GM19328 (cell line): ENCODE results near the gene STYXL2.

Experiments used
- ATAC-seq: cut with Tn5 transposase; IDR thresholded peaks from one replicate; pipeline ENCODE4 v1.9.1; 2021; ENCODE audit warnings: mild to moderate bottlenecking, moderate library complexity; ENCODE audit not compliant: unreplicated experiment

STYXL2 gene

GRCh38 chr1:167105271-167106118, 11.6 kb downstream of the STYXL2 start:
- ATAC-seq, result no peak

DNA sequence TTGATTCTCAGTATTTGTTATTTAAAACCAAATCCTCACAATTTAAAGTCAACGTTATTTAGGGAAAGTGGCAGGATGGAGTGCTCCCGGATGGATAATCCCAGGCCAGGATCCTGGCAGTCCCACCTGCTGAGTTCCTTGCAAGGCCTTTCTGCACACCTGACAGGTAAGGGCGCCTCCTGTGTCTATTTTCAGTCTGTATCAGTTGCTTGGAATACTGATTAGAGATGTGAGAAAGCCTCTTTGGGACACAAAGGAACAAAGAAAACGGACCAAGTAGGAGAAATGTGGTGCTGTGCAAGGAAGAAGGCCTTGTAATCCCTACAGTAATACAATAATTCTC, 12.2 kb downstream of the STYXL2 start:
- ATAC-seq, result no peak

DNA sequence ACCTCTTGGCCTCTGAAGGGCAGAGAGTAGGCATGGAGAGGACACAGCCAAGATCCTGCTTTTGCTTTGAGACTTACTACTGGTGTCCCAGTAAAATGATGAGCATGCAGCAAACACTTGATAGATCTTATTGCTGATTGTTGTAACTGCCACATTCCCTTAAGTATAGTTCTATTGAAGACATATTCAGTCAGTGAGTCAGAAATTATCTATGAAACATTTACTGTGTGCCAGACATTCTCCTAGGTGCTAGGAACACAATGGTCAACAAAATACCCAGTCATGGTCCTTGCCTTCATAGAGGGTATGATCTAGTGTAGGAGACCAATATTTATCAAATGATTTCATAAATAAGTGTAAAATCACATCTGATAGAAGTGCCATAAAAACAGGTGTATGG, 13.6 kb downstream of the STYXL2 start:
- ATAC-seq, result no peak

DNA sequence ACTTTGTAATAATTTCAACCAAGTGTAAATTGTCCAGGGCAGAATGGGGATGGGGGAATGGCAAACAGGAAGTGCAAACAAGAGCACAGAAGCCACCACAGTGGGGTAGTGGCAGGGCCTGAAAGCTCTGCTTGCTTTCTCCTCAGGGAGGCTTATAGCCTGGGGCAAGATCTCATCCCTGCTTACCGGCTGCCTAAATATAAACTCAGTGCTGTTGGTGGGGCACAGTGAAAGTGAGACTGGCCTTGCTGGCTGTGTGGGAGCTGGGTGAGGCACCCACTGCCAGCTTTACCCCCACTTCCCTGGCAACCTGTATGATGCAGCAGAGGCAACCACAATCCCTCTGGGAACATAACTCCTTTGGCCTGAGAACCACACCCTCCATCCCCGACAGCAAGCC, 15.2 kb downstream of the STYXL2 start:
- no peak for ATAC-seq

DNA sequence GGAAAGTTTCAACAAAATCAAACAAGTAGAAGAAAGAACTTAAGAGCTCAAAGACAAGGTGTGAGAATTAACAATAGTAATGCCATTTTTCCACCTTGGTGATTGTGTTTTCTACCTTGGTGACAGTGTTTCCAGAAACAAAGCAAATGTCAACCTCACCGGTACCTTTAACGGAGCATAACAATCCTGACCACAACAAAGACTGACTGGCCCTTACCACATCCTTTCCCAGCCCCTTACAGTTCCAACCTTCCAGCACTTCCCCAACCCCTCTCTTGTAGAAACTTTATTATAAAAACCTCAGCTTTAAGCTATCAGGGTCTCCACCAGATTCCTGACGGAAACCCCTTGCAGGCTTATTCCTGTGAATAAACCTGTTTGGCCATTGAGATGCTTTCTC, 16.7 kb downstream of the STYXL2 start:
- ATAC-seq, result no peak

GRCh38 chr1:167111868-167112709, 18.2 kb downstream of the STYXL2 start:
- ATAC-seq, result no peak

DNA sequence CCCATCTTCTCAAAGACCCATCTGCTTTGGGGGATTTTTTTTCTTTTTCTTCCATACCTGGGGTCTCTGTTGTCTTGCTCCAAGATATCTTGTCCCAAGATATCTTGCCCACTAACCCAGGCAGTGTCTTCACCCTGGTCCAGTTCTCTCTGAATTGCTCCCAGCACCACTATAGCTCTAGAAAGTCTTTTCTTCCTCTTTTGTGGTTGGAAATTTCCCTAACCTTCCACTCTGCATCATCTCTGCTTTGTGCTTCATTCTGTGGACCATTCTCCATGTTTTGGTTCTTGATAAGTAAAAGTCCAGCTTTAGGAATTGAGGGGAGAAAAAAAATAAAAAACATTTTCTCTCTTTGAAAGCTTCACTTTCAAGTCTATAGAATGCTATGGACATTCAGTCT, 20.9 kb downstream of the STYXL2 start:
- no peak for ATAC-seq

DNA sequence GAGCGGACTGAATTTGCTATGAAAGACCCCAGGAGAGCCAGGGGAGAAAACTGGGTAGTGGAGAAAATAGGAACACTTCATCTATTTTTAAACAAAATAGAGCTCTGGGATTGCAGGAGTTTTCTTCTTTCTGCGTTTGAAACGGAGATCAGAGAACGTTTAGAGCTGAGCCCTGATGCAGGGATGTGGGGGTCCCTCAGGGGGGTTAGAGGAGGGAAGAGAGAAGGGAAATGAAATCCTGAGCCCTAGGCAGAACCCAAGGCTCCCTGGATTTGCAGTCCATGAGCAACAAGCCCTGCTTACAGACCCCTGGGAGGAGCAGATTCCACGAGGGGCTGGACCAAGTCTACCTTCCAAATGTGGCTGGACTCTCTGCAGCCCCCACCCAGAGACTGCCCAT, 21.8 kb downstream of the STYXL2 start:
- no peak for ATAC-seq

DNA sequence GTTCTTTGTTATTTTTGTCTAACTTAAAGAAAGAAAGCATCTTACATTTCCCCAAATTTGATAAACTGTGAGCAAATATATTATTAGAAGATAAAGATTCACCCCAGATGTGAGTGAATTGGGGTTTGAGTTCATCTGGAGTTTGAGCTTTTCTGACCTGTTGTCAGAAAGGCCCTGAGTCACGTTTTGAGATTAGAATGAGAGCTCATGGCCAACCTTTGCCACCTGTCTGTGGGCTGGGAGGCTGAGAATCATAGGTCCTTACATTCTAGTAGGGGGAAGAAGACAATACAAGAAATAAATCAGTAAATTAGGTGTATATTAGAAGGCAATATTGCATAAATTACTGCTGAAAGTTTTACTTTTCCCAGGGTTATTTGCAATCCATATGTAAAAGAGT, 22.3 kb downstream of the STYXL2 start:
- ATAC-seq, result no peak

- no peak for ATAC-seq
These were observed 23.4 kb downstream of the STYXL2 start for GRCh38 chr1:167117225-167117624.

DNA sequence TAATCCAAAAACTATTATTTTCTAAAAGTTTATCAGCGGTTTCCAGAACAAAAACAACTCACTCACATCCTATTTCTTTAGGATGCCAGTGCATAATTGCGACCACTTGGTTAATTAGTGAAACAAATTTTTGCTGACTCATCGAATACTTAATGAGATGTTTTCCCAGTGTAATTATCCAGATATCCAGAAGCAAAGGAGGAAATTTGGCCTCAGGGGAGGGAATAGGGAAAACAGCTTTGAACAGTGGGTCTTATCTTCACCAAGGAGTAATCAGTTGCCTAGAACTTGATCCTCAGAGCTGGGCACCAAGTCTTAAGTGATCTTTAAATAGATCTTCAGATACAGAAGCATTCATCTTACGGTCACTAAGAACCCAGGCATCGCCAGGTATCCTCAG, 24.3 kb downstream of the STYXL2 start:
- no peak for ATAC-seq

GRCh38 chr1:167119696-167120095, 25.8 kb downstream of the STYXL2 start:
- no peak for ATAC-seq

DNA sequence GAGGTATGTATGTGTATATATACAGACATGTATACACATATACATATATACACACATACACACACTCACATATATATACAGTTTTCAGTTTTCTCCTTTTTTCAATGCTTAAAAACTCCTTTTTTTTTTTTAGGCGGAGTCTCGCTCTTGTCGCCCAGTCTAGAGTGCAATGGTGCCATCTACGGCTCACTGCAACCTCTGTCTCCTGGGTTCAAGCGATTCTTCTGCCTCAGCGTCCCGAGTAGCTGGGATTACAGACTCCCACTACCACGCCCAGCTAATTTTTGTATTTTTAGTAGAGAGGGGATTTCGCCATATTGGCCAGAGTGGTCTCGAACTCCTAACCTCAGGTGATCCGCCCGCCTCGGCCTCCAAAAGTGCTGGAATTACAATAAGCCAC, 27.0 kb downstream of the STYXL2 start:
- no peak for ATAC-seq

DNA sequence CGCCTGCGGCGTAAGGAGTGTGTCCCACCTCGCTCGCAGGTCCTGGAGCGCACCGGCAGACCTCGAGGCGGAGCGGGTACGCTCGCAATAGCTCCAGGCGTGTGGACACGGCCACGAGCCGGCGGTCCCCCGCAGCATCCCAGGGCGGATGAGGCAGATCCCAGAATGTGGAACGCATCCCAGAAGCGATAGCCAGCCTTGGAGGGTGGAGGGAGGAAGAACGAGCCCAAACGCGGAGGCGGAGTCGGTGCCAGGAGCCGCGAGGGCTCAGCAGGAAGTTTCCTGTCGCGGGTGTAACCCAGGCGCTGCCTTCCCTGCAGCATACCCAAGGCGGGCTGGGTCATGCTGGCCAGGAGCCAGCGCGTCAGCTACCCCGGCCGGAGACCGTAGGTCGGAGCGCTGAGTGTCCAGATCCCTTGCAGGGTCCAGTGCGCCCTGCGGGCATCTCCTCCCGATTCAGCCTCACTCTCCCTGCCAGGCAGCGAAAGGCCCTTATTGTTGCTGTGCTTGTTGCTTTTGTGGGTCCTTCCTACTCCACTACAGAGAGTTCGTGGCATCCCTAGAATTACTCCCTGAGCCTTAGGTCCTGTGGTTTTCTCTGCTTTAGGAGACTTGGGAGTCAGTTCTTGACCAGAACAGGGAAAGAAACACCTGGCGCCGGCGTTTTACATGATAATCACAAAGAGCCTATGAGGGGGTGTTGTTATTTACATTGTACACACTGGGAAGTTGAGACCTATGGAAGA, 27.7 kb downstream of the STYXL2 start:
- no peak for ATAC-seq

DNA sequence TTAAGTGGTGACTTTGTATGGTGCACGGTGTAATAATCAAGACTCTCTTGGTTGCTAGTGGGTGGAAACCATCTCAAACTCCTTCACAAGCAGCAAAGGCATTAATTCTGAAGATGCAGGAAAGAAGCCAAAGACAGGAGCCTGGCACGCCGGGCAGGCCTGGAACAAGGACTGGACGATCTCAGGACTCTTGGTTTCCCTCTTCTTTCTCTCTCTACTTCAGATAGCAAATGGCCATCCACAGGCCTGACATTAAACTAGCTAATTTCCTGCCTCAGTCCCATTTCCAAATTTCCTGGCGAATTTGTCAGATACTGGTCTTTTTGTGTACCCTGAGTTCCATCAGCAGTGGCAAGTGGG, 28.2 kb downstream of the STYXL2 start:
- no peak for ATAC-seq

DNA sequence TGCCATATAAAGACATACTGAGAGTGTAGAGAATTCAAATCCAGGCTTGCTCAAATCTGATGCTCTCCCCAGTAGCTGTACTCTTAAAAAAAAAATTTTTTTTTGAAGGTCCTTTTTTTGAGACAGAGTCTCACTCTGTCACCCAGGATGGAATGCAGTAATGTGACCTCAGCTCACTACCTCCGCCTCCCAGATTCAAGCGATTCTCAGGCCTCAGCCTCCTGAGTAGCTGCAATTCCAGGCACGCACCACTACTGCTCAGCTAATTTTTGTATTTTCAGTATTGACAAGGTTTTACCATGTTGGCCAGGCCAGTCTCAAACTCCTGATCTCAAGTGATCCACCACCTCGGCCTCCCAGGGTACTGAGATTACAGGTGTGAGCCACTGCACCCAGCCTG, 28.7 kb downstream of the STYXL2 start:
- ATAC-seq, result no peak

DNA sequence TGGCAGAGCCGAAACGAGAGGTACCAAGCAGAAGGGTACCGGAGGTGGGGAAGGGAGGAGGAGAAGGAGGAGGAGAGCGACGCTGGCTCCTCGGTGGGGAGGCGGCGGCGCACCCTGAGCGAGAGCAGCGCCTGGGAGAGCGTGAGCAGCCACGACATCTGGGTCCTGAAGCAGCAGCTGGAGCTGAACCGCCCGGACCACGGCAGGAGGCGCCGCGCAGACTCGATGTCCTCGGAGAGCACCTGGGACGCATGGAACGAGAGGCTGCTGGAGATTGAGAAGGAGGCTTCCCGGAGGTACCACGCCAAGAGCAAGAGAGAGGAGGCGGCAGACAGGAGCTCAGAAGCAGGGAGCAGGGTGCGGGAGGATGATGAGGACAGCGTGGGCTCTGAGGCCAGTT, 32.4 kb downstream of the STYXL2 start:
- no peak for ATAC-seq

- no peak for ATAC-seq
These were observed 32.9 kb downstream of the STYXL2 start for GRCh38 chr1:167126811-167127210.

- ATAC-seq, result no peak
These were observed 33.4 kb downstream of the STYXL2 start for GRCh38 chr1:167127236-167127635.

DNA sequence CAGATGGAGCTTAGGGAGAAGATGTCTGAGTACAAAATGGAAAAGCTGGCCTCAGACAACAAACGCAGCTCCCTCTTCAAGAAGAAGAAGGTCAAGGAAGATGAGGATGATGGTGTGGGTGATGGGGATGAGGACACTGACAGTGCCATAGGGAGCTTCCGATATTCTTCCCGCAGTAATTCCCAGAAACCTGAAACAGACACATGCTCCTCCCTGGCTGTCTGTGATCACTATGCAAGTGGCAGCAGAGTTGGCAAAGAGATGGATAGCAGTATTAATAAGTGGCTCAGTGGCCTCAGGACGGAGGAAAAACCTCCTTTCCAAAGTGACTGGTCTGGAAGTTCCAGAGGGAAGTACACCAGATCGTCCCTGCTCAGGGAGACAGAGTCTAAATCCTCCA, 33.8 kb downstream of the STYXL2 start:
- no peak for ATAC-seq
